Fibroblast of mammary gland (primary cell): ENCODE data around the gene SRM.
A peak's percentile ranks its signal among the peaks of the same experiment; 100 is the strongest.

ENCODE experiments used
- DNase-seq: peaks from one replicate; pipeline ENCODE4 v3.0.0-alpha.2; 2010; ENCODE audit warnings: low read depth
- H3K4me3 ChIP-seq: 2 replicates; pipeline ENCODE4 v1.5.1; 2011; ENCODE audit warnings: low read depth, mild to moderate bottlenecking, low read length, moderate library complexity; ENCODE audit not compliant: control insufficient read depth
- TF ChIP-seq, protein P1 (sequence below): conservative IDR thresholded peaks from 2 replicates; pipeline ENCODE4 v1.5.1; 2011; ENCODE audit warnings: low read depth, low read length, inconsistent platforms; ENCODE audit not compliant: control insufficient read depth, insufficient read depth

Gene SRM

DNA sequence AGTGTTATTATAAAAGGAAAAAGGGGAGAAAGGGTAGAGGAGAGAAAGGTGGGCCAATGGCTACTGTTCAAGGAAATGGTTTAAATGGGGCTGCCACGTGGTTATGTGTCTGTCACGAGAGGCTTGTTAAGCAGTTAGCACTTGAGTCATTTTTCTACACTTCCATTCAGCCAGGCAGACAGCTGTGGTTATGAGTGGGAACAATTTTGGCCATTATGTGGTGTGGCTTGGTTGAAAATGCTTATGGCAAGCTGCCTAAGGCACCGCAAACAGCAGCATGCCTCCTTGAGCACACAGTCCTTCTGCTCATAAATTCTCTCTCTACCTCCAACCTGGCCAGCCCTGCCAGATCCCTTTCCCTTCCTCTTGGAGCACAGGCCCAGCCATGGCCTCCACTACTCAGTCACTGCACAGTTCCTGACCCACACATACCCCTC, 3.2 kb upstream of the SRM start:
- no peak overlapping the region for H3K4me3 ChIP-seq
- TF ChIP-seq, protein P1, sequence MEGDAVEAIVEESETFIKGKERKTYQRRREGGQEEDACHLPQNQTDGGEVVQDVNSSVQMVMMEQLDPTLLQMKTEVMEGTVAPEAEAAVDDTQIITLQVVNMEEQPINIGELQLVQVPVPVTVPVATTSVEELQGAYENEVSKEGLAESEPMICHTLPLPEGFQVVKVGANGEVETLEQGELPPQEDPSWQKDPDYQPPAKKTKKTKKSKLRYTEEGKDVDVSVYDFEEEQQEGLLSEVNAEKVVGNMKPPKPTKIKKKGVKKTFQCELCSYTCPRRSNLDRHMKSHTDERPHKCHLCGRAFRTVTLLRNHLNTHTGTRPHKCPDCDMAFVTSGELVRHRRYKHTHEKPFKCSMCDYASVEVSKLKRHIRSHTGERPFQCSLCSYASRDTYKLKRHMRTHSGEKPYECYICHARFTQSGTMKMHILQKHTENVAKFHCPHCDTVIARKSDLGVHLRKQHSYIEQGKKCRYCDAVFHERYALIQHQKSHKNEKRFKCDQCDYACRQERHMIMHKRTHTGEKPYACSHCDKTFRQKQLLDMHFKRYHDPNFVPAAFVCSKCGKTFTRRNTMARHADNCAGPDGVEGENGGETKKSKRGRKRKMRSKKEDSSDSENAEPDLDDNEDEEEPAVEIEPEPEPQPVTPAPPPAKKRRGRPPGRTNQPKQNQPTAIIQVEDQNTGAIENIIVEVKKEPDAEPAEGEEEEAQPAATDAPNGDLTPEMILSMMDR = no peak
- peak; percentile 72 for DNase-seq

DNA sequence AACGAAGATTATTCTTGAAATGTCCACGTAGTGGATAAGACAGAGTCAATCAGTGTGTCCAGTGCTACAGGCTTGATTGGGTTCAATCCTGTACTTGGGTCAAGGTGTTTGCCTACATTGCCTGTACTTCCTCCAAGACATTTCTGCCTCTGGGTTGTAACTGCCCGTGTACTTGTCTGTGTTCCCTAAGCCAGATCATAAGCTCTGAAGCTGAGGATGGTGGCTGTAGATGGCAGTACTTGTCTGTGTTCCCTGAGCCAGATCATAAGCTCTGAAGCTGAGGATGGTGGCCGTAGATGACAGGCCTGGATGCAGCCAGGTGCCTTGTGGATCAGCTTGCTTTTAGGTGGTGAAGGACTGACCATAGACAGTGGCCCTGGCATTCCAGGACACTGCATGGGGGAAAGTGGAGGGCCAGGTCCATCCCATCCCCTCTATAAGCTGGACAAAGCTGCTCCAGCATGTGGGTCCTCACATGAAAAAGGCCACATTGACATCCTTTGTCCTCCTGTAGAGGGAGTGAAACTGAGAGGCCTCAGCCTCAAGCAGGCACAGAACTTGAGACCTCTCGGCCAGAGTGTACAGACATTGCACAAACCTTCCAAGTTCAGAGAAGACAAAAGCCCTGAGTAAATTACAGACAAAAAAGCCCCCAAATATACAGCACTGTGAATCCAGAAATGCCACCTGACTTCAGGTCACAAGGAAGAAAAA, 2.0 kb upstream of the SRM start:
- DNase-seq = no peak
- TF ChIP-seq, protein P1 = no peak
- no peak overlapping the region for H3K4me3 ChIP-seq

- TF ChIP-seq, protein P1 = no peak
- DNase-seq = no peak
- H3K4me3 ChIP-seq = peak overlapping the region; percentile 89
Observed at GRCh38 chr1:11059155-11059967, 457 bp downstream of the SRM start.

DNA sequence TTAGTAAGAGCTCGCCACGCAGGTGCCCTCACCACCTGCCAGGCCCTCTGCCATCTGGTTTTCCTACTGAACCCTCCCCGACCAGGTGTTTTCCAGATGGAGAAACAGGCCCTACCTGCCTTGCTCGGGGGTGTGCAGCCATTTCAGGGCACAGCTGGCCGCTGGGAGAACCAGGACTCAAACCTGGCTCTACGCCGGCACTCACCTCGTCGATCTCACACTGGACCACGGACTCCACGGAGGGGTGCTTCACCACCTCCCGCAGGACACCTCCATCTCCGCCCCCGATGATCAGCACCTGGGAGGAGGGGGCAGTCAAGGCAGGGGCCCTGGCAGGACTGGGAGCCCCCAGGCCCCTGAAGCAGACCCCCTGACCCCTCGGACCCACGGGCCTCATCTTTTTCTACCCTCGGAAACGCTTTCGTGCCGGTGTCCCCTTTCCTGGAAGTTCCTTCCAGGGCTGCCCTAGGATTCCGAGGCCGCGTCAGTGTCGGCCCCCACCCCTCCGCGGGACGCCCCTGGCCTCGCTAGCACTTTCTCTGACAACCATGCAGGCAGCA, 1.1 kb downstream of the SRM start:
- no peak for DNase-seq
- TF ChIP-seq, protein P1 = no peak
- H3K4me3 ChIP-seq = peak overlapping the region; percentile 89

GRCh38 chr1:11058026-11058425, 1.8 kb downstream of the SRM start:
- no peak for DNase-seq
- TF ChIP-seq, protein P1 = no peak
- H3K4me3 ChIP-seq = peak overlapping the region; percentile 4

DNA sequence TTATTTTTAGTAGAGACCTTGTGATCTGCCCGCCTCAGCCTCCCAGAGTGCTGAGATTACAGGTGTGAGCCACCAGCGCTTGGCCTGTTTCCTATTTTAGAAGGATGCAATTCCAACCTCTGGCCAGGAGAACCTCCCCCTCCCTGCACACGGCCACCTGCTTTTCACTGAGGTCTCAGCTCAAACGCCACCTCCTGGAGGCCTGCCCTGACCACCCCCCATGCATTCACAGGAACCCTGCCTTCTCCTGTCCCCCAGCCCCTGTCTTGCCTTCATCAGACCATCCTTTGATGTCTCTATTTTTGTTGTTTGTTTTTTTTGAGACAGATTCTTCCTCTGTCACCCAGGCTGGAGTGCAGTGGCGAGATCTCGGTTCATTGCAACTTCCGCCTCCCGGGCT, 2.3 kb downstream of the SRM start:
- DNase-seq = no peak
- no peak overlapping the region for H3K4me3 ChIP-seq
- TF ChIP-seq, protein P1 = no peak
